ENCODE measurements around the gene FAT1. TPM values are rescaled to one million over a fixed set of nuclear protein-coding genes. Genes with fewer than 3 reads are reported as not detected.

The FAT1 gene
- total RNA-seq, 1 donor from 2014 or later, result 106 TPM

DNA sequence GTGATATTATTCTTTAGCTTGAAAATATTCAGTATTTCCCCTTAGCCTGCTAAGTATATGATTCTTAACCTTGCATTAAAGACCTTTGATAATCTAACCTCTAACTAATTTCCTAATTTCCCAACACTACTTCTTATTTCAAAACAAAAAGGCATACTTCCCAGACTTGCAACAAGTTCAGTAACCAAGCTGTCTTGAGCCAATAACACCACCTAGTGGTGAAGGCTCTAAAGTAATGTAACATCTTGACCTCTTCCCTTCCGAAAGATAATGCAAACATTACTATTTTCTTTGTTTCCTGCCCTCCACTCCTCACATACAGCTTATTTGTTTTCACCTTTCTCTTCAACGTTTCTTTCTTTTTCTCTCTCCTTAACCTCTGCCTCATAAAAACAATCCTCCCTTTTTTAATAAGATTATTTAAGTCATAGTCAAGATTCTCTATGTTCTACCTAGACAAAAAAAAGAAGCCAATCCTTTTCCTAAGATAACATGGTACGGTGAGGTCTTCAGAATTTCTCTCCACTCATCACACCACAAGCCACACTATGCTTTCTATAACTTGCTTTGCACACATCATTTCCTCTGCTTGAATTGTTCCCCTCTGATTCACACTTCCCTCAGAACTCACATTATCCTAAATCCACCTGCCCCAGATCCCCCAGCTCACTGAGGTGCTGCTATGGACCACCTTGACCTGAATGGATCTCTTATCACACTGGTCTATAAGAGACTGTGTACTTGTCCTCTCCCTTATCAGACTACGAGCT, 3.5 kb downstream of the FAT1 start:
- DNase-seq, result no peak
- Histone ChIP-seq H3K27ac (no peak overlapping the region), H3K36me3 (no peaks in the 10 kb centered on the region), H3K4me1 (peaks cover 2% of the 10 kb centered on the region), H3K27me3 (ENCODE audit: low read depth) (peaks cover 5% of the 10 kb centered on the region), H3K4me3 (no peak overlapping the region), H3K9me3 (peaks cover 13% of the 10 kb centered on the region)
- intact Hi-C loops (cut with DNase I), result no loop called here
- no peak for ATAC-seq
- TF ChIP-seq, protein P1, sequence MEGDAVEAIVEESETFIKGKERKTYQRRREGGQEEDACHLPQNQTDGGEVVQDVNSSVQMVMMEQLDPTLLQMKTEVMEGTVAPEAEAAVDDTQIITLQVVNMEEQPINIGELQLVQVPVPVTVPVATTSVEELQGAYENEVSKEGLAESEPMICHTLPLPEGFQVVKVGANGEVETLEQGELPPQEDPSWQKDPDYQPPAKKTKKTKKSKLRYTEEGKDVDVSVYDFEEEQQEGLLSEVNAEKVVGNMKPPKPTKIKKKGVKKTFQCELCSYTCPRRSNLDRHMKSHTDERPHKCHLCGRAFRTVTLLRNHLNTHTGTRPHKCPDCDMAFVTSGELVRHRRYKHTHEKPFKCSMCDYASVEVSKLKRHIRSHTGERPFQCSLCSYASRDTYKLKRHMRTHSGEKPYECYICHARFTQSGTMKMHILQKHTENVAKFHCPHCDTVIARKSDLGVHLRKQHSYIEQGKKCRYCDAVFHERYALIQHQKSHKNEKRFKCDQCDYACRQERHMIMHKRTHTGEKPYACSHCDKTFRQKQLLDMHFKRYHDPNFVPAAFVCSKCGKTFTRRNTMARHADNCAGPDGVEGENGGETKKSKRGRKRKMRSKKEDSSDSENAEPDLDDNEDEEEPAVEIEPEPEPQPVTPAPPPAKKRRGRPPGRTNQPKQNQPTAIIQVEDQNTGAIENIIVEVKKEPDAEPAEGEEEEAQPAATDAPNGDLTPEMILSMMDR (IDR thresholded peaks at IDR 0.05), result peak; percentile 30

DNA sequence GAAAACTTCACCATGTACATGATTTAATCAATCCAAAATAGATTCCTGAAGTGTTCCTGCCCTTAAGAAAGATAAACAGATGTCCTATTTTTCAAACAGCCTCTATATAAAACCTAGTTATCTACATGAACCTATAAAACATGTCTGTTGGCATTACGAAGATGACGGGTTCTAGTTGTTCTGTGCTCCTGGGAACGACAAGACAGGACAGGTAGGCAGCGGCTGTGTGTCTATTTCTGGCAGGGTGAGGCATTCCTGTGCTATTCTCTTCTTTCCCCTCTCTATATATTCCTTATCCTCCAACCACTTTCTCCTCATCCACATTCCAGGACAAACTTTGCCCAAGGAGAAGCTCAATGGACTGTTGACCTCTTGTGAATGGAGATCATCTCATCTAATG, 6.1 kb downstream of the FAT1 start:
- Histone ChIP-seq H3K4me3 (no peak overlapping the region), H3K27me3 (ENCODE audit: low read depth) (no peaks in the 10 kb centered on the region), H3K36me3 (no peaks in the 10 kb centered on the region), H3K27ac (no peak overlapping the region), H3K9me3 (peaks cover 13% of the 10 kb centered on the region), H3K4me1 (no peaks in the 10 kb centered on the region)
- TF ChIP-seq, protein P1 (IDR thresholded peaks at IDR 0.05), result no peak
- intact Hi-C loops (cut with DNase I), result no loop called here
- ATAC-seq, result no peak
- no peak for DNase-seq

DNA sequence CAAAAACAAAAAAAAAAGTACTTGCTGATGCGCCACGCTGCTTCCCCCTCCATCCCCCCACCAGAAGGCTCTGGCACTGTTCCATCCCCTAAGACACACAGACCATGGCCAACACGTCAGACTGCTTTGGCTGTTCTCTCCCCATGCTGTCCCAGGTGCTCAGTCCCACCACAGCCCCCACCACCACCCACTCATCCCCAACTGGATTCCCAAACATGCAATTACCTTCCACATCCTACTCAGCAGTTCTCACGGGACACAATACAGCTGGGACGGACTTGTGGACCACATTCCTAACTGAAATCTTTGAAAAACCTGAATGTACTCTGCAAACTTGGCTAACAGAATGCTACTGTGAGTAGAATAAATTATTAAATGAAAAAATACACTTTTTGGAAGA, 8.6 kb downstream of the FAT1 start:
- H3K4me1 ChIP-seq, result no peaks in the 10 kb centered on the region
- intact Hi-C loops (cut with DNase I), result no loop called here
- H3K9me3 ChIP-seq, result peaks cover 9% of the 10 kb centered on the region
- TF ChIP-seq, protein P1 (IDR thresholded peaks at IDR 0.05), result no peak
- no peak for ATAC-seq
- DNase-seq, result no peak
- H3K27ac ChIP-seq, result no peak overlapping the region
- no peaks in the 10 kb centered on the region for H3K36me3 ChIP-seq
- no peak overlapping the region for H3K4me3 ChIP-seq
- no peaks in the 10 kb centered on the region for H3K27me3 ChIP-seq (ENCODE audit: low read depth)

DNA sequence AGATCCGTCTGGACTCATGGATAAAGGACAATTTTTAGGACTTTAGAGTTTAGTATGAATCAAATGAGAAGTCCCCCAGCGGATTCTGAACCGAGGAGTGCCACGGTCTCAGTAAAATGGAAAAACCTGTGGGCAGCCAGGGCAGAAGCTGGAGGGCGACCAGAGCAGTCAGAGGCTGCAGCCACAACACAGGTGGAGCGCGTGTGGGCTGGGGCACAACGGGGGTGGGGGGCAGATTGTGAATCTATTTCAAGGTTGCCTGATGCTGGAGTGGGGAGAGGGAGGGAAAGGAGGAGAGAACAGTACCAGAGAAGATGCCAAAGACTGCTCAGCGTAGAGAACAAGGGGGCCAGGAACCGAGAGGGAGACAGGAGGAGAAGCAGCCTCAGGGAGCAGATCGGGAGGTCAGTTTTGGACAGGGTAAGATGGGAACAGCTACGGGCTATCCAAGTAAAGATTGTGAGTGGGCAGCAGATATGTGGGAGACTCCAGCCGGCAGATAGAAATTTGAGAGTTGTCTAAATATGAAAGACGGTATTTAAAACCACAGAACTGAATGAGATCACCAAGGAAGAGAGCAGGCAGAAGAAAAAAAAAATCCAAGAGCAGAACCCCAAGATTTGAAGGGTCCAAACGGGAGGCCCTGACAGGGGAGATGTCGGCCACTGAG, 9.5 kb downstream of the FAT1 start:
- TF ChIP-seq, protein P1 (IDR thresholded peaks at IDR 0.05), result no peak
- Histone ChIP-seq H3K27ac (no peak overlapping the region), H3K27me3 (ENCODE audit: low read depth) (no peaks in the 10 kb centered on the region), H3K4me1 (no peaks in the 10 kb centered on the region), H3K9me3 (no peaks in the 10 kb centered on the region), H3K36me3 (peaks cover 3% of the 10 kb centered on the region), H3K4me3 (no peak overlapping the region)
- DNase-seq (no peak), ATAC-seq (peak in 1 of 2 donors; percentile 15)
- intact Hi-C loops (cut with DNase I), result no loop called here

DNA sequence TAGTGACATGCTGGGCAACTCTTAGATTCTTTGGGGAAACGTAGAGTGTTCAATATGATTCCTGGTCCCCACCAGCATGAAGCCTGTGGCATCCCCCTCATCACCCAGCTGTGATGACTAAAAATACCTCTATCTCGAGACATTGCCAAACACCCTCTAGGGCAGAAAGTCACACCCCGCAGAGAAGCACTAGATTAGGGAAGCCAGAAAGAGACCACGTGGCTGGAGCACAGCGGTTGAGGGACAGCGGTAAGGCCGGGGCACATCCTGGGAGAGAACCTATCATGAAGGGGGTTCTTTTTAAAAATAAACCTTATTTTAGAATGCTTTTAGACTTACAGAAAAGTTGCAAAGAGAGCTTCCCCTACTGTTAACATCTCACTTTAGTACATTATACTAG, 11.0 kb downstream of the FAT1 start:
- intact Hi-C loops (cut with DNase I), result no loop called here
- DNase-seq, result no peak
- H3K27me3 ChIP-seq (ENCODE audit: low read depth), result no peaks in the 10 kb centered on the region
- H3K36me3 ChIP-seq, result peaks cover 18% of the 10 kb centered on the region
- TF ChIP-seq, protein P1 (IDR thresholded peaks at IDR 0.05), result no peak
- H3K4me3 ChIP-seq, result no peak overlapping the region
- H3K27ac ChIP-seq, result no peak overlapping the region
- H3K9me3 ChIP-seq, result no peaks in the 10 kb centered on the region
- no peaks in the 10 kb centered on the region for H3K4me1 ChIP-seq
- no peak for ATAC-seq

Data from lower lobe of right lung (tissue), 2 donors.